GM13977 (cell line): ENCODE measurements around the gene E2F1.

Experiments used
- DNase-seq: peaks from one replicate; pipeline ENCODE4 v3.0.0; 2012; ENCODE audit warnings: low spot score
- CTCF ChIP-seq: IDR thresholded peaks from 2 replicates; pipeline ENCODE4 v1.5.1; 2012; ENCODE audit warnings: mild to moderate bottlenecking, control low read depth; ENCODE audit not compliant: insufficient read depth; ENCODE audit errors: extremely low read depth, missing control alignments
- in situ Hi-C: fragments of 300-500 bp; cut with MboI; formaldehyde crosslinking; loops from one replicate; pipeline ENCODE4 v1.12.0; 2022; ENCODE audit warnings: low sequenced_read_pairs, low pct_unique_long_range_greater_than_20kb, mixed read lengths, inconsistent platforms; ENCODE audit not compliant: unreplicated experiment

E2F1 gene

GRCh38 chr20:33671573-33672288, 14.5 kb downstream of the E2F1 start:
- TF ChIP-seq CTCF: no peak
- DNase-seq: no peak
- in situ Hi-C loops: no loop called here

GRCh38 chr20:33670715-33671499, 15.3 kb downstream of the E2F1 start:
- no peak for DNase-seq
- in situ Hi-C loops: no loop called here
- no peak for TF ChIP-seq CTCF

DNA sequence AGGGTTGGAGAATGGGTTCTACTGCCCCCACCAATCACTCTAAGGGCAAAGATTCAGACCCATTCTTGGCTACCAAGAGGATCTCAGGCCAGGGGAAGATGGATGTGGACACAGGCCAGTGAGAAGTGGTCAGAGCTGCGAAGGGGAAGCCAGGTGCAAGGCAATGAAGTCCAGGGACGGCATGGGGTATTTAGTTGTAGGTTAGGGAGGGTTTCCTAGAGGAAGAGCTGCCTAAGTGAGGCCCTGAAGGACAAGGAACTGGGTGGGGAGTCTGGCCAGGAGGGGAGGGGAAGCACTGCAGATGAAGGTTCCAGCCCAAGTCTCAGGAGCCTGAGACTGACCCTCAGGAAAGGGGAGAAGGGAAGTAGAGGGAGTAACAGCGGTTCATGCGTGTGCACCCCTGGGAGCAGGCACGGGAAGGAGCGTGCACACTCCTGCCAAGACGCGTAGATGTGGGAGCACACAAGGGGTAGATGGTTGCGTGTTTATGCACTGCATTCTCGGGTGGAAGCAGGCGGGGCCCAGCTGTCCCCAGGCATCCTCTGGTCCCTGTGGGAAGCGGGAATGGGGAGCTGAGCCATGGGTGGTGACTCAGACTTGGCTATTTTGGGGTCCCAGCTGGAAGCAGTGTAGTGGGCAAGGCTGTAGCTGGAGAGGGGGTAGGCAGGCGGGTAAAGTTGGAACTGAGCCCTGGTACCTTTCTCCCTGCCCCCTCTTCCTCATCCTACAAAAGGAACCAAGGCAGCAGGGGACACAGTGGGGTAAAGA, 16.1 kb downstream of the E2F1 start:
- DNase-seq: no peak
- no peak for TF ChIP-seq CTCF
- in situ Hi-C loops: no loop called here

GRCh38 chr20:33669224-33669623, 17.0 kb downstream of the E2F1 start:
- no peak for DNase-seq
- TF ChIP-seq CTCF: no peak
- in situ Hi-C loops: no loop called here

GRCh38 chr20:33668466-33669155, 17.6 kb downstream of the E2F1 start:
- DNase-seq: no peak
- no peak for TF ChIP-seq CTCF
- in situ Hi-C loops: no loop called here
